ENCODE results near the gene FOSL2. TPM values are rescaled to one million over a fixed set of nuclear protein-coding genes. Genes with fewer than 3 reads are reported as not detected.

The FOSL2 gene
- total and polyA plus RNA-seq, 2 experiments from 2014 or later = 0.60 to 4.3 TPM

DNA sequence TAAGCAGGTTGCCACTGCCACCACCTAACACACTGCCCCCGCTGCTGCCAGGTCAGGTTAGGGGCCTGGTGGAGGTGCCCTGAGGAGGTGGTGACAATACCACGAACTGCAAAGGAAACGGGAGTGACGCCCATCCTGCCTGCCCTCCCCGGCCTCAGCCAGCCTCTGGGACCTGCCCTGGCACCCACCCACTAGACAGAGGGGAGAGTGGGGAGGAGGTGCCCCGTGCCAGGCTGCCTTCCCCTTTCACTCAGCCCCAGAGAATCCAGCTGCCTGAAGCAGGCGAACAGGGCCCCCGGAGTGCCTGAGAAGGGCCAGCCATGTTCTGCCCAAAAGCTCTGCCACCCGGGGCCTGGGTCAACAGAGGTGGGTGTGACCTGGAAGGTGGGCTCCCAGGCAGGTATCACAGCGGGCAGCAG, 44.5 kb upstream of the FOSL2 start (continued):
- TF ChIP-seq ZNF114 (CRISPR knock-in tag; IDR thresholded peaks at IDR 0.05) = no peak
- TF ChIP-seq, protein P1, sequence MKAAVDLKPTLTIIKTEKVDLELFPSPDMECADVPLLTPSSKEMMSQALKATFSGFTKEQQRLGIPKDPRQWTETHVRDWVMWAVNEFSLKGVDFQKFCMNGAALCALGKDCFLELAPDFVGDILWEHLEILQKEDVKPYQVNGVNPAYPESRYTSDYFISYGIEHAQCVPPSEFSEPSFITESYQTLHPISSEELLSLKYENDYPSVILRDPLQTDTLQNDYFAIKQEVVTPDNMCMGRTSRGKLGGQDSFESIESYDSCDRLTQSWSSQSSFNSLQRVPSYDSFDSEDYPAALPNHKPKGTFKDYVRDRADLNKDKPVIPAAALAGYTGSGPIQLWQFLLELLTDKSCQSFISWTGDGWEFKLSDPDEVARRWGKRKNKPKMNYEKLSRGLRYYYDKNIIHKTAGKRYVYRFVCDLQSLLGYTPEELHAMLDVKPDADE (IDR thresholded peaks at IDR 0.05) = no peak
- TF ChIP-seq, protein P2, sequence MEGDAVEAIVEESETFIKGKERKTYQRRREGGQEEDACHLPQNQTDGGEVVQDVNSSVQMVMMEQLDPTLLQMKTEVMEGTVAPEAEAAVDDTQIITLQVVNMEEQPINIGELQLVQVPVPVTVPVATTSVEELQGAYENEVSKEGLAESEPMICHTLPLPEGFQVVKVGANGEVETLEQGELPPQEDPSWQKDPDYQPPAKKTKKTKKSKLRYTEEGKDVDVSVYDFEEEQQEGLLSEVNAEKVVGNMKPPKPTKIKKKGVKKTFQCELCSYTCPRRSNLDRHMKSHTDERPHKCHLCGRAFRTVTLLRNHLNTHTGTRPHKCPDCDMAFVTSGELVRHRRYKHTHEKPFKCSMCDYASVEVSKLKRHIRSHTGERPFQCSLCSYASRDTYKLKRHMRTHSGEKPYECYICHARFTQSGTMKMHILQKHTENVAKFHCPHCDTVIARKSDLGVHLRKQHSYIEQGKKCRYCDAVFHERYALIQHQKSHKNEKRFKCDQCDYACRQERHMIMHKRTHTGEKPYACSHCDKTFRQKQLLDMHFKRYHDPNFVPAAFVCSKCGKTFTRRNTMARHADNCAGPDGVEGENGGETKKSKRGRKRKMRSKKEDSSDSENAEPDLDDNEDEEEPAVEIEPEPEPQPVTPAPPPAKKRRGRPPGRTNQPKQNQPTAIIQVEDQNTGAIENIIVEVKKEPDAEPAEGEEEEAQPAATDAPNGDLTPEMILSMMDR (conservative IDR thresholded peaks at IDR 0.05; ENCODE audit: low read depth in 2 of 2) = no peak
- no peak for TF ChIP-seq POLR2AphosphoS5 (IDR thresholded peaks at IDR 0.05; ENCODE audit: low read depth)
- no peak for TF ChIP-seq STAT1 (IDR thresholded peaks at IDR 0.05; ENCODE audit: unreplicated experiment)

DNA sequence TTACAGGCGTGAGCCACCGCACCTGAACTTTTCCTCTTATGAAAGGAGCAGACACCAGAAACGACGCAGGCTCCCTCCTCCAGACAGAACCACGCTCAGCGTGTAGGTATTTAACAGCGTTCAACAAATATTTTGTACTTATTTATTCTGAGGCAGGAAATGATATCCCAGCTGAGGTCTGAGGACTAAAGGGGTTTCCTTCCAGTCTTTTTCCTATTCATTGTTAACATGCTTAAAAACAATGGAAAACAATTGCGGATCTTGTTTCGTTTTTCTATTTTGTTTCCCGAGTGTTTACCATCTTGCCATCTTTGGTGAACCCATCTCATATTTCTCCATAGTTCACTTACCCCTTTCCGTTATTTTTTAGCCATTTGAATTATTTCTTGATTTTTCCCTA, 43.7 kb upstream of the FOSL2 start:
- Histone ChIP-seq H3F3A (replicated peaks; ENCODE audit: low read depth) (no peaks in the 10 kb centered on the region), H4K20me1 (replicated peaks; ENCODE audit: insufficient read depth) (no peaks in the 10 kb centered on the region), H3K4me2 (no peak overlapping the region), H3K36me3 (ENCODE audit: insufficient read depth) (no peaks in the 10 kb centered on the region), H3K27me3 (ENCODE audit: insufficient read depth) (no peaks in the 10 kb centered on the region), H3K27ac (ENCODE audit: low read depth) (no peak overlapping the region), H3K9me2 (ENCODE audit: insufficient read depth) (no peaks in the 10 kb centered on the region), H3K79me2 (replicated peaks; ENCODE audit: insufficient read depth) (no peaks in the 10 kb centered on the region), H2AFZ (no peak overlapping the region), H3K4me3 (no peak overlapping the region), H3K4me1 (ENCODE audit: insufficient read depth) (no peaks in the 10 kb centered on the region)
- no peak overlapping the region for H3K4me3 Mint-ChIP-seq
- ATAC-seq (no peak), DNase-seq (ENCODE audit: low spot score) (no peak)
- H3K27ac Mint-ChIP-seq = no peak overlapping the region
- no peaks in the 10 kb centered on the region; the same call in 2 of the 3 replicates for H3K4me1 Mint-ChIP-seq
- H3K9me3 Mint-ChIP-seq = no peaks in the 10 kb centered on the region
- TF ChIP-seq EZH2 (IDR thresholded peaks at IDR 0.05; ENCODE audit: low read depth, unreplicated experiment) (no peak), POLR2AphosphoS5 (IDR thresholded peaks at IDR 0.05; ENCODE audit: low read depth) (no peak), NANOG (IDR thresholded peaks at IDR 0.05; ENCODE audit: borderline replicate concordance) (no peak), STAT1 (IDR thresholded peaks at IDR 0.05; ENCODE audit: unreplicated experiment) (no peak), ZNF331 (CRISPR knock-in tag; IDR thresholded peaks at IDR 0.05; ENCODE audit: low read depth) (no peak)
- TF ChIP-seq, protein P3, sequence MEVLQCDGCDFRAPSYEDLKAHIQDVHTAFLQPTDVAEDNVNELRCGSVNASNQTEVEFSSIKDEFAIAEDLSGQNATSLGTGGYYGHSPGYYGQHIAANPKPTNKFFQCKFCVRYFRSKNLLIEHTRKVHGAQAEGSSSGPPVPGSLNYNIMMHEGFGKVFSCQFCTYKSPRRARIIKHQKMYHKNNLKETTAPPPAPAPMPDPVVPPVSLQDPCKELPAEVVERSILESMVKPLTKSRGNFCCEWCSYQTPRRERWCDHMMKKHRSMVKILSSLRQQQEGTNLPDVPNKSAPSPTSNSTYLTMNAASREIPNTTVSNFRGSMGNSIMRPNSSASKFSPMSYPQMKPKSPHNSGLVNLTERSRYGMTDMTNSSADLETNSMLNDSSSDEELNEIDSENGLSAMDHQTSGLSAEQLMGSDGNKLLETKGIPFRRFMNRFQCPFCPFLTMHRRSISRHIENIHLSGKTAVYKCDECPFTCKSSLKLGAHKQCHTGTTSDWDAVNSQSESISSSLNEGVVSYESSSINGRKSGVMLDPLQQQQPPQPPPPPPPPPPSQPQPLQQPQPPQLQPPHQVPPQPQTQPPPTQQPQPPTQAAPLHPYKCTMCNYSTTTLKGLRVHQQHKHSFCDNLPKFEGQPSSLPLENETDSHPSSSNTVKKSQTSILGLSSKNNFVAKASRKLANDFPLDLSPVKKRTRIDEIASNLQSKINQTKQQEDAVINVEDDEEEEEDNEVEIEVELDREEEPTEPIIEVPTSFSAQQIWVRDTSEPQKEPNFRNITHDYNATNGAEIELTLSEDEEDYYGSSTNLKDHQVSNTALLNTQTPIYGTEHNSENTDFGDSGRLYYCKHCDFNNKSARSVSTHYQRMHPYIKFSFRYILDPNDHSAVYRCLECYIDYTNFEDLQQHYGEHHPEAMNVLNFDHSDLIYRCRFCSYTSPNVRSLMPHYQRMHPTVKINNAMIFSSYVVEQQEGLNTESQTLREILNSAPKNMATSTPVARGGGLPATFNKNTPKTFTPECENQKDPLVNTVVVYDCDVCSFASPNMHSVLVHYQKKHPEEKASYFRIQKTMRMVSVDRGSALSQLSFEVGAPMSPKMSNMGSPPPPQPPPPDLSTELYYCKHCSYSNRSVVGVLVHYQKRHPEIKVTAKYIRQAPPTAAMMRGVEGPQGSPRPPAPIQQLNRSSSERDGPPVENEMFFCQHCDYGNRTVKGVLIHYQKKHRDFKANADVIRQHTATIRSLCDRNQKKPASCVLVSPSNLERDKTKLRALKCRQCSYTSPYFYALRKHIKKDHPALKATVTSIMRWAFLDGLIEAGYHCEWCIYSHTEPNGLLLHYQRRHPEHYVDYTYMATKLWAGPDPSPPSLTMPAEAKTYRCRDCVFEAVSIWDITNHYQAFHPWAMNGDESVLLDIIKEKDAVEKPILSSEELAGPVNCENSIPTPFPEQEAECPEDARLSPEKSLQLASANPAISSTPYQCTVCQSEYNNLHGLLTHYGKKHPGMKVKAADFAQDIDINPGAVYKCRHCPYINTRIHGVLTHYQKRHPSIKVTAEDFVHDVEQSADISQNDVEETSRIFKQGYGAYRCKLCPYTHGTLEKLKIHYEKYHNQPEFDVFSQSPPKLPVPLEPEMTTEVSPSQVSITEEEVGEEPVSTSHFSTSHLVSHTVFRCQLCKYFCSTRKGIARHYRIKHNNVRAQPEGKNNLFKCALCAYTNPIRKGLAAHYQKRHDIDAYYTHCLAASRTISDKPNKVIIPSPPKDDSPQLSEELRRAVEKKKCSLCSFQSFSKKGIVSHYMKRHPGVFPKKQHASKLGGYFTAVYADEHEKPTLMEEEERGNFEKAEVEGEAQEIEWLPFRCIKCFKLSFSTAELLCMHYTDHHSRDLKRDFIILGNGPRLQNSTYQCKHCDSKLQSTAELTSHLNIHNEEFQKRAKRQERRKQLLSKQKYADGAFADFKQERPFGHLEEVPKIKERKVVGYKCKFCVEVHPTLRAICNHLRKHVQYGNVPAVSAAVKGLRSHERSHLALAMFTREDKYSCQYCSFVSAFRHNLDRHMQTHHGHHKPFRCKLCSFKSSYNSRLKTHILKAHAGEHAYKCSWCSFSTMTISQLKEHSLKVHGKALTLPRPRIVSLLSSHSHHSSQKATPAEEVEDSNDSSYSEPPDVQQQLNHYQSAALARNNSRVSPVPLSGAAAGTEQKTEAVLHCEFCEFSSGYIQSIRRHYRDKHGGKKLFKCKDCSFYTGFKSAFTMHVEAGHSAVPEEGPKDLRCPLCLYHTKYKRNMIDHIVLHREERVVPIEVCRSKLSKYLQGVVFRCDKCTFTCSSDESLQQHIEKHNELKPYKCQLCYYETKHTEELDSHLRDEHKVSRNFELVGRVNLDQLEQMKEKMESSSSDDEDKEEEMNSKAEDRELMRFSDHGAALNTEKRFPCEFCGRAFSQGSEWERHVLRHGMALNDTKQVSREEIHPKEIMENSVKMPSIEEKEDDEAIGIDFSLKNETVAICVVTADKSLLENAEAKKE (CRISPR knock-in tag; IDR thresholded peaks at IDR 0.05) = no peak
- TF ChIP-seq, protein P4, sequence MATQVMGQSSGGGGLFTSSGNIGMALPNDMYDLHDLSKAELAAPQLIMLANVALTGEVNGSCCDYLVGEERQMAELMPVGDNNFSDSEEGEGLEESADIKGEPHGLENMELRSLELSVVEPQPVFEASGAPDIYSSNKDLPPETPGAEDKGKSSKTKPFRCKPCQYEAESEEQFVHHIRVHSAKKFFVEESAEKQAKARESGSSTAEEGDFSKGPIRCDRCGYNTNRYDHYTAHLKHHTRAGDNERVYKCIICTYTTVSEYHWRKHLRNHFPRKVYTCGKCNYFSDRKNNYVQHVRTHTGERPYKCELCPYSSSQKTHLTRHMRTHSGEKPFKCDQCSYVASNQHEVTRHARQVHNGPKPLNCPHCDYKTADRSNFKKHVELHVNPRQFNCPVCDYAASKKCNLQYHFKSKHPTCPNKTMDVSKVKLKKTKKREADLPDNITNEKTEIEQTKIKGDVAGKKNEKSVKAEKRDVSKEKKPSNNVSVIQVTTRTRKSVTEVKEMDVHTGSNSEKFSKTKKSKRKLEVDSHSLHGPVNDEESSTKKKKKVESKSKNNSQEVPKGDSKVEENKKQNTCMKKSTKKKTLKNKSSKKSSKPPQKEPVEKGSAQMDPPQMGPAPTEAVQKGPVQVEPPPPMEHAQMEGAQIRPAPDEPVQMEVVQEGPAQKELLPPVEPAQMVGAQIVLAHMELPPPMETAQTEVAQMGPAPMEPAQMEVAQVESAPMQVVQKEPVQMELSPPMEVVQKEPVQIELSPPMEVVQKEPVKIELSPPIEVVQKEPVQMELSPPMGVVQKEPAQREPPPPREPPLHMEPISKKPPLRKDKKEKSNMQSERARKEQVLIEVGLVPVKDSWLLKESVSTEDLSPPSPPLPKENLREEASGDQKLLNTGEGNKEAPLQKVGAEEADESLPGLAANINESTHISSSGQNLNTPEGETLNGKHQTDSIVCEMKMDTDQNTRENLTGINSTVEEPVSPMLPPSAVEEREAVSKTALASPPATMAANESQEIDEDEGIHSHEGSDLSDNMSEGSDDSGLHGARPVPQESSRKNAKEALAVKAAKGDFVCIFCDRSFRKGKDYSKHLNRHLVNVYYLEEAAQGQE (IDR thresholded peaks at IDR 0.05; ENCODE audit: unreplicated experiment) = no peak
- TF ChIP-seq, protein P2 (conservative IDR thresholded peaks at IDR 0.05; ENCODE audit: low read depth in 2 of 2) = no peak
- H3K27me3 Mint-ChIP-seq (ENCODE audit: insufficient read depth, low read depth, poor library complexity) = peaks cover 1% of the 10 kb centered on the region
- H3K36me3 Mint-ChIP-seq (ENCODE audit: low read depth) = no peaks in the 10 kb centered on the region
